Fibroblast of lung (primary cell): Measurements from ENCODE around the gene PPIL6. TPM values are rescaled to one million over a fixed set of nuclear protein-coding genes. Genes with fewer than 3 reads are reported as not detected.

ENCODE experiments used
- DNase-seq, 2 donors: peaks; one replicate each; pipeline versions ENCODE4 v3.0.0 to v3.0.0-alpha.2; 2010; ENCODE audit warnings: low read depth in 2 of 2
- H2AFZ ChIP-seq: 2 replicates; pipeline ENCODE4 v1.5.1; 2012; ENCODE audit warnings: low read length, control low read depth, inconsistent platforms
- H3K27ac ChIP-seq: 2 replicates; pipeline ENCODE4 v1.5.1; 2011; ENCODE audit warnings: low read length, control low read depth; ENCODE audit not compliant: insufficient read depth
- H3K27me3 ChIP-seq: 2 replicates; pipeline ENCODE4 v1.5.1; 2011; ENCODE audit warnings: mild to moderate bottlenecking, low read length; ENCODE audit not compliant: control insufficient read depth, insufficient read depth
- H3K36me3 ChIP-seq: 2 replicates; pipeline ENCODE4 v1.5.1; 2011; ENCODE audit warnings: low read length; ENCODE audit not compliant: control insufficient read depth, insufficient read depth
- H3K4me1 ChIP-seq: 2 replicates; pipeline ENCODE4 v1.5.1; 2011; ENCODE audit warnings: low read length; ENCODE audit not compliant: control insufficient read depth, insufficient read depth; ENCODE audit errors: extremely low read depth
- H3K4me2 ChIP-seq: 2 replicates; pipeline ENCODE4 v1.5.1; 2011; ENCODE audit warnings: low read length, control low read depth; ENCODE audit not compliant: insufficient read depth; ENCODE audit errors: extremely low read depth
- H3K4me3 ChIP-seq, 4 experiments: fragments of 200-600 bp in 1 of 4; sonication (generic) in 1 of 4; replicated peaks in 1 of 4; 2 replicates each; pipeline ENCODE4 v1.5.1; 2011 to 2016; ENCODE audit warnings: low read length in 4 of 4, low read depth in 3 of 4, mild to moderate bottlenecking in 3 of 4, control low read depth in 2 of 4, inconsistent platforms in 1 of 4, mixed read lengths in 1 of 4; ENCODE audit not compliant: insufficient read depth in 1 of 4; ENCODE audit errors: control extremely low read depth in 1 of 4
- H3K79me2 ChIP-seq: 2 replicates; pipeline ENCODE4 v1.5.1; 2012; ENCODE audit warnings: mild to moderate bottlenecking, low read length, inconsistent platforms; ENCODE audit not compliant: control insufficient read depth, insufficient read depth
- H3K9ac ChIP-seq: 2 replicates; pipeline ENCODE4 v1.5.1; 2011; ENCODE audit warnings: mild to moderate bottlenecking, low read length, control low read depth; ENCODE audit not compliant: insufficient read depth
- H3K9me3 ChIP-seq: 2 replicates; pipeline ENCODE4 v1.5.1; 2012; ENCODE audit warnings: low read depth, low read length; ENCODE audit not compliant: control insufficient read depth, insufficient read depth
- H4K20me1 ChIP-seq: 2 replicates; pipeline ENCODE4 v1.5.1; 2011; ENCODE audit warnings: low read length; ENCODE audit not compliant: control insufficient read depth, insufficient read depth; ENCODE audit errors: extremely low read depth
- EZH2 ChIP-seq: IDR thresholded peaks from 2 replicates; pipeline ENCODE4 v1.5.1; 2012; ENCODE audit warnings: low read length, control low read depth, mild to moderate bottlenecking; ENCODE audit errors: missing control alignments
- polyA plus RNA-seq, 2 donors: library from polyadenylated mRNA; depleted of rRNA in 1 of 2; stranded (reverse) in 1 of 2; unstranded in 1 of 2; fragments of >200 nt; gene quantifications; 2 replicates each; pipeline ENCODE4 v1.2.1, GENCODE V29; 2011 to 2012; ENCODE audit warnings: missing spikeins in 1 of 2
- total RNA-seq: library from RNA; depleted of rRNA; stranded (reverse); fragments of >200 nt; gene quantifications from 2 replicates; pipeline ENCODE4 v1.2.1, GENCODE V29; 2014
- TF ChIP-seq, protein P1 (sequence below), 2 donors: IDR thresholded peaks in 1 of 2; conservative IDR thresholded peaks in 1 of 2; 1 replicate in 1 of 2; 2 replicates in 1 of 2; pipeline ENCODE4 v1.5.1; 2011 to 2012; ENCODE audit warnings: low read length in 2 of 2, control low read depth in 1 of 2, inconsistent platforms in 1 of 2, low read depth in 1 of 2, mild to moderate bottlenecking in 1 of 2

The PPIL6 gene
- total and polyA plus RNA-seq, 2 donors (not counting 1 experiment from before 2014, with no cell fraction given) = 0.78 to 5.0 TPM

DNA sequence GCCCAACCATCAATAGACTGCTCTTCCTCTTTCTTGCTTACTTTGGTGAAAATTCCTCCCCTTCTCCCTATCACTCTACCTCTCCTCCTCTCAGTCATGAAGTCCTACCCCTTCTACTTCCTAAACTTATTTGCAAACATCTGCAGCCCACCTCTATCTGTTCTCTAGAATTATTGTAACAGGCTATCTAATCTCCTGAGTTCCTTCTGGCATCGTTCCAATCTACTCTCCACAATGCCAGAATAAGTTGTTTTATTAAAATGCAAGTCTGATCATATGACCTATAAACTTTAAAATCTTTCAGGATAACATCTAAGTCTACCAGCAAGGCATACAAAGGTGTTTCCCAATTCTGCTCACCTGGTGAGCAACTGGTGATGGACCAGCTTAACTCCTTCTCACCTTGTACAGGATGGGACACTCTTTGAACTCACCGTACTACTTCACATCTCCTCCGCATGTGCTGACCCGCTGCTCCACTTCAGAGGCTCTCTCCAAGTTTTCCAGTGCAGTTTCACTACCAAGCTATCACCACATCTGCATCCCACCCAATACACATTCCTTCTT lies 66.0 kb downstream of the PPIL6 start:
- peaks cover 40% of the 10 kb centered on the region for H3K79me2 ChIP-seq
- TF ChIP-seq, protein P1, sequence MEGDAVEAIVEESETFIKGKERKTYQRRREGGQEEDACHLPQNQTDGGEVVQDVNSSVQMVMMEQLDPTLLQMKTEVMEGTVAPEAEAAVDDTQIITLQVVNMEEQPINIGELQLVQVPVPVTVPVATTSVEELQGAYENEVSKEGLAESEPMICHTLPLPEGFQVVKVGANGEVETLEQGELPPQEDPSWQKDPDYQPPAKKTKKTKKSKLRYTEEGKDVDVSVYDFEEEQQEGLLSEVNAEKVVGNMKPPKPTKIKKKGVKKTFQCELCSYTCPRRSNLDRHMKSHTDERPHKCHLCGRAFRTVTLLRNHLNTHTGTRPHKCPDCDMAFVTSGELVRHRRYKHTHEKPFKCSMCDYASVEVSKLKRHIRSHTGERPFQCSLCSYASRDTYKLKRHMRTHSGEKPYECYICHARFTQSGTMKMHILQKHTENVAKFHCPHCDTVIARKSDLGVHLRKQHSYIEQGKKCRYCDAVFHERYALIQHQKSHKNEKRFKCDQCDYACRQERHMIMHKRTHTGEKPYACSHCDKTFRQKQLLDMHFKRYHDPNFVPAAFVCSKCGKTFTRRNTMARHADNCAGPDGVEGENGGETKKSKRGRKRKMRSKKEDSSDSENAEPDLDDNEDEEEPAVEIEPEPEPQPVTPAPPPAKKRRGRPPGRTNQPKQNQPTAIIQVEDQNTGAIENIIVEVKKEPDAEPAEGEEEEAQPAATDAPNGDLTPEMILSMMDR (conservative IDR thresholded peaks at IDR 0.05 in 1 of 2, IDR thresholded peaks at IDR 0.05 in 1 of 2; ENCODE audit: low read depth in 1 of 2, low read length in 2 of 2) = no peak
- no peak for TF ChIP-seq EZH2
- no peak for DNase-seq

DNA sequence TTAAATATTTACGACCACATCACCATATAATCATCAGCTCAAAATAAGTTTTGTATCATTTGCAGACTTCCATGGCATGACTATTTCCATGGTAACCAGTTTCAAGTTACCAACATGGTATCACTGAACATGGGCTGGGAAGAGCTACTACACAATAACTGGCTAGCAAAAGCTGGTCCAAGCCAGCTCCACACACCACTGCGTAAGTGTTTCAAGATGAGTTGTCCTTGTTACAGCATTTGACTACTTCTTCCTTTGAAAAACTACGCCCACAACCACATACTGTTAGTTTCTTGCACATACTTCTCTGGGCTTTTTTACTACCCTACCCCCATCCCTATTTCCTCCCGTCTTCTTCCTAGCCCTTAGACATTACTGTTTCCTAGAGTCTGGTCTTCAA lies 66.7 kb downstream of the PPIL6 start:
- Histone ChIP-seq H3K4me1 (no peaks in the 10 kb centered on the region), H3K79me2 (peaks cover 33% of the 10 kb centered on the region), H3K4me3 (no peak overlapping the region), H3K9me3 (no peaks in the 10 kb centered on the region), H4K20me1 (no peaks in the 10 kb centered on the region), H3K4me2 (no peak overlapping the region), H3K27ac (no peak overlapping the region), H3K36me3 (peaks cover 13% of the 10 kb centered on the region), H3K27me3 (no peaks in the 10 kb centered on the region), H2AFZ (no peak overlapping the region), H3K9ac (no peak overlapping the region)
- DNase-seq = no peak
- TF ChIP-seq, protein P1 (conservative IDR thresholded peaks at IDR 0.05 in 1 of 2, IDR thresholded peaks at IDR 0.05 in 1 of 2; ENCODE audit: low read depth in 1 of 2, low read length in 2 of 2) = no peak
- no peak for TF ChIP-seq EZH2

More for the DNA sequence above, 66.0 kb downstream of the PPIL6 start:
- Histone ChIP-seq H3K36me3 (peaks cover 14% of the 10 kb centered on the region), H3K4me3 (no peak overlapping the region), H3K9ac (no peak overlapping the region), H3K27me3 (no peaks in the 10 kb centered on the region), H3K4me1 (peaks cover 4% of the 10 kb centered on the region), H2AFZ (no peak overlapping the region), H4K20me1 (no peaks in the 10 kb centered on the region), H3K27ac (no peak overlapping the region), H3K9me3 (no peaks in the 10 kb centered on the region), H3K4me2 (no peak overlapping the region)

DNA sequence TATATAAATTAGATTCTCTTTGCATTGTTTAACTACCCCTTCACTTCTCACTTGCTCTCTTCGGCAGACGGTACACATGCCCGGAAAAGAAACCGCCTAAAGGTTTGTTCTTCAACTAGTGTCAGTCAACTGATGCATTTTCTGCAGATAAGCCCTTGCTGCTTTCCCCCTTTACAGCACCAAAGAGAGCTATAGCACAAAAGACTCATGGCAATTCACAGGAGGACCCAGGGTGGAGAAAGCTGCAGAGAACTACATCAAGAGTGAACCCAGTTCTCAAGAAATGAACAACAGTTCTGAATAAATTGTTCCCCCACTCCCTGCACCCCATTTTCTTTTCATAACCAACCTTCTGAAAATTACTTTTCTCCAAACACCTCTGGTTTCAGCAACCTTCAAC lies 67.1 kb downstream of the PPIL6 start:
- H4K20me1 ChIP-seq = no peaks in the 10 kb centered on the region

More for the DNA sequence above, 67.1 kb downstream of the PPIL6 start:
- Histone ChIP-seq H3K79me2 (peaks cover 29% of the 10 kb centered on the region), H3K4me2 (no peak overlapping the region), H3K9me3 (no peaks in the 10 kb centered on the region), H3K4me3 (no peak overlapping the region), H3K27me3 (no peaks in the 10 kb centered on the region), H3K9ac (no peak overlapping the region), H3K27ac (no peak overlapping the region), H2AFZ (no peak overlapping the region), H3K4me1 (no peaks in the 10 kb centered on the region), H3K36me3 (peaks cover 13% of the 10 kb centered on the region)
- no peak for TF ChIP-seq EZH2
- TF ChIP-seq, protein P1 (conservative IDR thresholded peaks at IDR 0.05 in 1 of 2, IDR thresholded peaks at IDR 0.05 in 1 of 2; ENCODE audit: low read depth in 1 of 2, low read length in 2 of 2) = no peak
- no peak for DNase-seq
